HG02981 (cell line): ENCODE measurements around the gene CCDC28A.

Source experiments
- ATAC-seq: cut with Tn5 transposase; IDR thresholded peaks from one replicate; pipeline ENCODE4 v1.9.1; 2021; ENCODE audit warnings: mild to moderate bottlenecking, moderate library complexity; ENCODE audit not compliant: unreplicated experiment

Gene CCDC28A

DNA sequence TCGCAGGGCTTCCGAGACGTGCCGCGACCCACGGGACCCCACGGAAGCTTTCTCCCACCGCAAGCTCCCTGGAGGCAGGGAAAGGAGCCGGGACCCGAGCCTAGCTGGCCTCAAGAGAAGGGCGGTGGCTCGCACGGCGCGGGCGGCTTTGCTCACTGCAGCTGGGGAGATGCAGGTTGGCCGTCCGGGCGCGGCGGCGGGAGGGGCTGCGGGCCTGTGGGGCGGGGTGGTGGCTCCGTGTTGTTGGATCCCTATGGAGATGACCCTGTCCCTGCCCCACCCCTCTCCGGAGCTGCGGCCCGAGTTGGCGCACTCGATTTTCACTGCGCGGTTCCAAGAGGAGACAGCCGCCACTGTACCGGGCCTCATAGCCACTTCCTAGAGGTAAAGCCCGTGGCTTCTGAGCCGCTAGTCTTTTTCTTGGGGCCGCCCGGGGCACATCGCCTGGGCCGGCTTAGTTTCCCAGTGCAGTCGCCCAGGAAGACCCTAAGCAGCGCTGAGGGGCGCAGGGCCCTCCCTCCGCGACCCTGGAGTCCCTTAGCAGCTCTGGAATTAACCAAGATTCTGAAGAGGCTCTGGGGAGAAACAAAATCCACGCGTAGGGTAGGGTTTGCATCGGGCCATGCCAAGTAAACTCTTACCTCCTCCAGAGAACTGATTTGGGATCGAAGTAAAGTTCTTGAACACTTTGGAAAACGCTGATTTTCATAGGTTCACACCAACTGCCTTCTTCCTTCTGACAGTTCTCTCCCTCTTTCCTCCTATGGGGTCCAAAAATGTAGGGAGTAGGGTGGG lies 22.4 kb downstream of the CCDC28A start, which contains the start of gene ECT2L:
ECT2L (plus strand) TSS at position 279 of the 795 bp plus-strand sequence. CDS start 17,188 bp downstream, outside the sequence.
- no peak for ATAC-seq

GRCh38 chr6:138796771-138797170 lies 23.2 kb downstream of the CCDC28A start:
- ATAC-seq = no peak

DNA sequence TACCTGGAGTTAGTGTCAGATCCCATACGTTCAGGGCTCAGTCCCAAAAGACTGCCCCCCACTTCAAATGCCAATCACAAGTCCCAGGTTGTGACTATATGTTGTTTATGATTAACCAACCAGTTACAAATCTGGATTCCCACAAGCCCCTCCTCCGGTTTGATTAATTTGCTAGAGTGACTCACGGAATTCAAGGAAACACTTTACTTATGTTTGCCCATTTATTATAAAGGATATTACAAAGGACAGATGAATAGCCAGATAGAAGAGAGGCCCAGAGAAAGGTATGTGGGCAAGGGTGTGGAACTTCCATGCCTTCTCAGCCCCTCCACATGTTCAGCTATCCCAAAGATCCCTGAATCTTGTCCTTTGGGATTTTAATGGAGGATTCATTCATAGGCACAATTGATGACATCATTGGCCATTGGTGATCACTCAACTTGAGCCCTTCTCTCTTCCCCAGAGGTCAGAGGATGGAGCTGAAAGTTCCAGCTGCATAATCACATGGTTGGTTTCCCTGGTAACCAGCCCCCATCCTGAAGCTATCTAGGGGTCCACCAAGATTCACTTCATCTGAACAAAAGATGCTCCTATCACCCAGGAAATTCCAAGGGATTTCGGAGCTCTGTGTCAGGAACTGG lies 24.4 kb downstream of the CCDC28A start:
- no peak for ATAC-seq

- no peak for ATAC-seq
Measured at GRCh38 chr6:138800377-138801150, 27.0 kb downstream of the CCDC28A start.

GRCh38 chr6:138803331-138803730 lies 29.8 kb downstream of the CCDC28A start:
- no peak for ATAC-seq

DNA sequence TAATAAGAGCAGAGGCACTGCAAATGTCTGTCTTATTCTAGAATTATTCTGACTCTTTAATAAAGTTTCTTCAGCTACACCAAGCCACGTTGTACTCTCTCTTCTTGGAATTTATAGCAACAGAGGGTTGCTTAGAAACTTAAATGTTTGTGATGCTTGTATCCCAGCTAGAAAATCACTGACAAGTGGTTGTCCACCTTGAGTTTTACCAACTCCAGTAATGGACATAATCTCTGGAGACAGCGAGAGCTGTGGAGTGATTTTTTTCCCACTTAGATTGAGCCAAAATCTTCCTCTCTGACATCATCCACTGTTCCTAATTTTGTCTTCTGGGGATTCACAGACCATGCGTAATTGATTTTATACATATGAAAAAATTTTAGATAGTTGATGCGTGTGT lies 30.3 kb downstream of the CCDC28A start:
- no peak for ATAC-seq

GRCh38 chr6:138805016-138805765 lies 31.6 kb downstream of the CCDC28A start:
- ATAC-seq = no peak

GRCh38 chr6:138806889-138807288 lies 33.3 kb downstream of the CCDC28A start:
- no peak for ATAC-seq

DNA sequence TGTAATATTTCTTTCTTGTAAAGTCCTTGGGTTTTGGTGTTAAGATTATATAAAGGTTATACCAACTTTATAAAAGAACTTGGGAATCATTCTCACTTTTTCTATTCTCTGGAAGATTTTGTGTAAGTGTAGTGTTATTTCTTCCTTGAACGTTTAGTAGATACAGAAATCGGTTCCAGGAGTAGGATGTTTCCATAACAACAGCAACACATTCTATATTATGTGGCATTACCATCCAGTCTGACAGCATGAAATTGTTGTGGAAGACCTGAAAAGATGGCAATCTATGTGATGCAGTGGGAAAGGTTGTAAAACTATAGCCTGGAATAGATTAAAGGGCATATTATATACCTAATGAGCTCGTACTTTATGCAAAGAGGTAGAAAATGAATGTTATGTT lies 36.1 kb downstream of the CCDC28A start:
- ATAC-seq = no peak

DNA sequence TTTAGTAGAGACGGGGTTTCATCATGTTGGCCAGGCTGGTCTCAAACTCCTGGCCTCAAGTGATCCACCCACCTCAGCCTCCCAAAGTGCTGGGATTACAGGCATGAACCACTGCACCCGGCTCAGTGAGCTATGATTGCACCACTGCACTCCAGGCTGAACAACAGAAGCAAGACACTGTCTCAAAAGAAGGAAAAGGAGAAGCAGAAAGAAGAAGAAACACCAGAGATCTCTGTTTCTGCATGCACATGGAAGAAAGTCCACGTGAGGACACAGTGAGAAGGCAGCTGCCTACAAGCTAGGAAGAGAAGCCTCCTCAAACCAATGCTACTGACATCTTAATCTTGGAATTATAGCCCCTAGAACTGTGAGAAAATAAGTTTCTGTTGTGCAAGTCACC lies 38.3 kb downstream of the CCDC28A start:
- ATAC-seq = no peak

DNA sequence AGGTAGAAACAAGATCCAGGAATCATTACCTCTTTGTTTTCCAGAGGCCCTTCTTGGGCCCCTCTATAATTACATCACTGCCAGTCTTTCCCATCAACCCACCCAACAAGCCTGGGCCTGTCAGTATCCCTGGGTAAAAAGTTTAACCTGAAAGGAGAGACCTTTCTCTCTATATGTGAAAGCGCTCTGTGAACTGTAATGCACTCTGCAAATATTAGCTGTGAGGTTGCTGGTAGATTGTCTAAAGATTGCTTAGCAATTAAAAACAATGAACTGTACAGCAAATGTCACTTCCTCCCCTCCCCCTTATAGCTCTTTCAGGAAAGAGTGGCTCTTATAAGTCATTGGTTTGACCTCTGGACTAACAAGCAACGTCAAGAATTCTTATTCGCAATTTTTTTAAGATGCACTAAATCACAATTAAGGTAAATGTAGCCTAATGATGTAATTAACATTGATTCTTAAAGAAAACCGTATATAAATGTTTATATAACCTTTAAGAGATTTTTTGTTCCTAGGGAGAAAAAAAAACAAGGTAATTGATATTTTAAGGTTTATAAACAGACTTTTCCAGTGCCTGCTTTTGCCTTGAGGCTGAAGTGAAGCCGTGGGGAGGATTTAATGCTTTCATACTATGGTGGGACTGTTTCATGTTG lies 40.7 kb downstream of the CCDC28A start:
- ATAC-seq = no peak

- ATAC-seq = no peak
Measured at GRCh38 chr6:138815221-138815620, 41.7 kb downstream of the CCDC28A start.

GRCh38 chr6:138815797-138816528 lies 42.4 kb downstream of the CCDC28A start:
- peak; percentile 59 for ATAC-seq

- ATAC-seq = no peak
Measured at GRCh38 chr6:138817799-138818198, 44.2 kb downstream of the CCDC28A start.

DNA sequence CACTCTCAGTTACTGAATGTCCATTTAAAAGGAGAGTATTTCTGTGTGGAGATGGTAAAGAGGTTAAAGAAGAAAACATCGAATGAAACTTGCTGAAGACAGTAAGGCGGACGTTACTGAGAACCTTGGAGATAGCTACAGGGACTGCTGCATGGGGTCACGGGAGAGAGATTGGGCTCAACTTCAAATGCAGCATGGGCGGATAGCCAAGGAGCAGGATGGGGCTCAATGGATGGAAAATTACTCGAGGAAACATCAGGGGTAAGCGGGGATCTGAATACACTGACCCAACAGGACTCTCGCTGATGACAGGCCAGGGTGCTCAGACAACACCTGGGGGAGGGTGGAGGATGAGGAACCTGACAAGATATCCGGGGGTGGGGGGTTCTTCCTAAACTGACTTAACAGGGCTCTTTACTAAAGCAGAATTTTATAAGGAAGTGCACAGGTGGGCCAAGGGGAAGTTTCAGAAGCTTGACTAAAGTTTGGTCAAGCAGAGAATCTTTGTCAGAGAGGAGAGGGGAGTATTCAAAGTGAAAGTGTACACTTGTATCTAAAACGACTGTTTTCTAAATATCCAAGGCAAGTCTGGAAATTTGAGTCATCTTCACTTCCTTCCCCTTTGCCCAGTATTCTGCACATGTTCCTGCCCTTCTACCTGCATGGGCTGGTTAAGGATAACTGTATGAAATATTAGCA lies 45.1 kb downstream of the CCDC28A start:
- ATAC-seq = peak; percentile 72

DNA sequence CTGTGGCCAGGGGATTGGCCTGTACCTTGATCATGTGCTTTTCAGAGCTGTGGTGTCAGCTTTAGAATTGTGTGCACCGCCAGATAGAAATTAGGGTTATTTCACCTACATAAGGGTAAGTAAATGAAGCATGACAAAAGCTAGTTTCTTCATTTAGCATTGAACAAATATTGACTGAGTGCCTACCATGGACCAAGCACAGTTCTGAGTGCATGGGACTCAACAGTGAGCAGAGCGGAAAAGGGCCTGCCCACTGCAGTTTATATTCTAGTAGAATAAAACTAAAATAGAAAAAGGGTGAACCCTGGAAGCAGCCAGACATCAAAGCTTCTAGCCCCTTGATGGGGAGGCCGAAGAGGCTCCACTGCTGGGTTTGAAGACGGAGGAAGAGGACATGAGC lies 48.0 kb downstream of the CCDC28A start:
- ATAC-seq = no peak

DNA sequence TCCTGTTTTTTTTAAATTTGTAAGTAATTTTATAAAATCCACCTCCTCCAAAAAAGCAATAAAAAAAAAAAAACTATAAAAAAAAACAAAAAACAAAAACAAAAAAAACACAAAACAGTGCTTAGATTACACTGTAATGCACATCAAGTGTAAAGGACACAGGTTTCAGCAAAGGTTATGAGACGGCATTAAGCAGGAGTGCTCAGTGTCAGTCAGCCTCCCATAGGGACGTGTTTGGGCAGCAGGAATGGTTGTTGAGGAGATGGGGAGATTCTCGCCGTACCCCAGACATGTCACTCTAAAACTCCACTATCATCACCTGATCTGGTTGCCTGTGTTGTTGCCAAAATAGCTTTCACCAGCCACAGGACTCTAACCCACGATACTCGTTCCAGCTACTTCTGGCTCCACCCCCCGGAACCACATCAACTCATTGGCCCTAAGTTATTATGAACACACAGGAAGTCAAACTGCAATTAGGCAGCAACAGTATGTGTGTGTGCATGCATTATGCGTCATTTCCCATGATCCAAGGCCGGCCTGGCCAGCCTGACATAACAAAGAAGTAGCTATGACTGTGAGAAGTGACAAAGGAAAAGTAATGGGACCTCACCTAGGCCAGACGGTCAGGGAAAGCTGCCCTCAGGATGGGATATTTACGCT lies 51.0 kb downstream of the CCDC28A start:
- no peak for ATAC-seq

- ATAC-seq = no peak
Measured at GRCh38 chr6:138830248-138830647, 56.7 kb downstream of the CCDC28A start.

GRCh38 chr6:138832182-138832581 lies 58.6 kb downstream of the CCDC28A start:
- no peak for ATAC-seq
